ENCODE results near the gene RASGRP2. TPM values are rescaled to one million over a fixed set of nuclear protein-coding genes. Genes with fewer than 3 reads are reported as not detected.

The RASGRP2 gene
- total and polyA plus RNA-seq, 9 donors: 2.1 to 18.9 (median 7.6) TPM

- 3 to 7% (median 5%) methylated on average over 35 to 39 of the region's 39 CpGs for WGBS, 3 donors
- Histone ChIP-seq H3K4me1 (ENCODE audit: insufficient read depth) (no peaks in the 10 kb centered on the region), H3K4me3 (no peak overlapping the region), H3K9me3 (no peaks in the 10 kb centered on the region), H3K27ac (no peak overlapping the region), H3K27me3 (no peaks in the 10 kb centered on the region), H3K36me3 (no peaks in the 10 kb centered on the region)
- DNase-seq: peak in 1 of 5 donors; percentile 26
- TF ChIP-seq EP300 (IDR thresholded peaks at IDR 0.05) (no peak), CTCF (IDR thresholded peaks at IDR 0.05) (no peak), POLR2A (IDR thresholded peaks at IDR 0.05) (no peak)
- intact Hi-C loops (cut with DNase I): no loop called here
Observed at GRCh38 chr11:64713781-64714363, 30.1 kb downstream of the RASGRP2 start.

GRCh38 chr11:64713016-64713707, 30.8 kb downstream of the RASGRP2 start:
- Histone ChIP-seq H3K36me3 (no peaks in the 10 kb centered on the region), H3K4me3 (no peak overlapping the region), H3K27ac (no peak overlapping the region), H3K9me3 (no peaks in the 10 kb centered on the region), H3K4me1 (ENCODE audit: insufficient read depth) (no peaks in the 10 kb centered on the region), H3K27me3 (no peaks in the 10 kb centered on the region)
- intact Hi-C loops (cut with DNase I): no loop called here
- 1 to 2% (median 1%) methylated on average over 62 to 111 of the region's 111 CpGs for WGBS, 3 donors
- peak in 2 of 5 donors; percentile 48 to 60 for DNase-seq
- no peak for TF ChIP-seq EP300 (IDR thresholded peaks at IDR 0.05)
- no peak for TF ChIP-seq POLR2A (IDR thresholded peaks at IDR 0.05)
- TF ChIP-seq CTCF (IDR thresholded peaks at IDR 0.05): no peak

GRCh38 chr11:64712430-64713015, 31.4 kb downstream of the RASGRP2 start:
- H3K27me3 ChIP-seq: no peaks in the 10 kb centered on the region
- peak in 1 of 5 donors; percentile 31 for DNase-seq
- intact Hi-C loops (cut with DNase I): no loop called here
- H3K27ac ChIP-seq: no peak overlapping the region
- TF ChIP-seq POLR2A (IDR thresholded peaks at IDR 0.05): no peak
- TF ChIP-seq EP300 (IDR thresholded peaks at IDR 0.05): no peak
- no peak for TF ChIP-seq CTCF (IDR thresholded peaks at IDR 0.05)
- no peaks in the 10 kb centered on the region for H3K9me3 ChIP-seq
- H3K36me3 ChIP-seq: no peaks in the 10 kb centered on the region
- no peak overlapping the region for H3K4me3 ChIP-seq
- H3K4me1 ChIP-seq (ENCODE audit: insufficient read depth): no peaks in the 10 kb centered on the region
- WGBS, 3 donors: 4 to 8% (median 8%) methylated on average over 26 to 45 of the region's 45 CpGs

GRCh38 chr11:64711956-64712362, 32.0 kb downstream of the RASGRP2 start:
- intact Hi-C loops (cut with DNase I): no loop called here
- H3K27me3 ChIP-seq: no peaks in the 10 kb centered on the region

More at GRCh38 chr11:64711956-64712362, 32.0 kb downstream of the RASGRP2 start:
- no peak overlapping the region for H3K4me3 ChIP-seq
- no peaks in the 10 kb centered on the region for H3K4me1 ChIP-seq (ENCODE audit: insufficient read depth)
- peak in 1 of 5 donors; percentile 31 for DNase-seq
- no peak overlapping the region for H3K27ac ChIP-seq
- WGBS, 3 donors: 49 to 56% (median 55%) methylated on average over 19 of the region's 19 CpGs
- TF ChIP-seq POLR2A (IDR thresholded peaks at IDR 0.05): no peak
- TF ChIP-seq CTCF (IDR thresholded peaks at IDR 0.05): no peak
- no peak for TF ChIP-seq EP300 (IDR thresholded peaks at IDR 0.05)
- no peaks in the 10 kb centered on the region for H3K9me3 ChIP-seq
- no peaks in the 10 kb centered on the region for H3K36me3 ChIP-seq
